GM12878 (cell line): ENCODE results near the gene NOP53. TPM values are rescaled to one million over a fixed set of nuclear protein-coding genes. Genes with fewer than 3 reads are reported as not detected.
A peak's percentile ranks its signal among the peaks of the same experiment; 100 is the strongest.

ENCODE experiments used
- BHLHE40 ChIP-seq, 2 experiments: fragments of 450-650 bp in 1 of 2; IDR thresholded peaks; 2 replicates each; pipeline ENCODE4 v1.6.1; 2011 to 2017; ENCODE audit warnings: low read depth in 2 of 2, borderline replicate concordance in 1 of 2, improper control_type of control experiment in 1 of 2, low read length in 1 of 2, mild to moderate bottlenecking in 1 of 2
- BRCA1 ChIP-seq: IDR thresholded peaks from 2 replicates; pipeline ENCODE4 v1.6.1; 2011; ENCODE audit warnings: low read depth, low read length, improper control_type of control experiment
- CREB1 ChIP-seq: IDR thresholded peaks from 2 replicates; pipeline ENCODE4 v1.6.1; 2012; ENCODE audit warnings: low read depth, mild to moderate bottlenecking, inconsistent platforms
- ETV6 ChIP-seq, 2 experiments: fragments of 450-650 bp in 1 of 2; IDR thresholded peaks in 1 of 2; conservative IDR thresholded peaks in 1 of 2; 2 replicates each; pipeline ENCODE4 v1.6.1; 2014; ENCODE audit warnings: antibody characterized with exemption in 1 of 2, borderline replicate concordance in 1 of 2, low read depth in 1 of 2, mild to moderate bottlenecking in 1 of 2, moderate library complexity in 1 of 2
- HCFC1 ChIP-seq: fragments of 150-350 bp; IDR thresholded peaks from 2 replicates; pipeline ENCODE4 v1.6.1; 2014; ENCODE audit warnings: low read length
- IKZF1 ChIP-seq: fragments of 450-650 bp; conservative IDR thresholded peaks from 2 replicates; pipeline ENCODE4 v1.6.1; 2017; ENCODE audit warnings: antibody characterized with exemption, mild to moderate bottlenecking
- IKZF2 ChIP-seq, 2 experiments: fragments of 450-650 bp; IDR thresholded peaks; 2 replicates each; pipeline ENCODE4 v1.6.1; 2017; ENCODE audit warnings: mild to moderate bottlenecking in 2 of 2, moderate library complexity in 2 of 2
- IRF4 ChIP-seq: IDR thresholded peaks from 2 replicates; pipeline ENCODE4 v1.6.1; 2011; ENCODE audit warnings: low read depth, low read length
- NFIC ChIP-seq: IDR thresholded peaks from 2 replicates; pipeline ENCODE4 v1.6.1; 2012; ENCODE audit warnings: low read depth, mild to moderate bottlenecking, inconsistent platforms, low read length, moderate library complexity
- NR2C2 ChIP-seq: IDR thresholded peaks from 2 replicates; pipeline ENCODE4 v1.6.1; 2011; ENCODE audit warnings: borderline replicate concordance, low read depth; ENCODE audit not compliant: control insufficient read depth, insufficient read length
- RAD21 ChIP-seq: IDR thresholded peaks from 2 replicates; pipeline ENCODE4 v1.6.1; 2011; ENCODE audit warnings: mild to moderate bottlenecking, low read depth, low read length, moderate library complexity; ENCODE audit not compliant: insufficient read depth
- RB1 ChIP-seq: fragments of 450-650 bp; formaldehyde crosslinking; IDR thresholded peaks from 2 replicates; pipeline ENCODE4 v1.6.1; 2017; ENCODE audit warnings: mild to moderate bottlenecking, borderline replicate concordance
- RELA ChIP-seq: fragments of 450-650 bp; IDR thresholded peaks from 2 replicates; pipeline ENCODE4 v1.8.0; 2014; ENCODE audit warnings: borderline replicate concordance; ENCODE audit not compliant: partially characterized antibody
- RFX5 ChIP-seq: IDR thresholded peaks from 2 replicates; pipeline ENCODE4 v1.6.1; 2011; ENCODE audit warnings: low read depth, low read length, improper control_type of control experiment
- SMC3 ChIP-seq: IDR thresholded peaks from 2 replicates; pipeline ENCODE4 v1.6.1; 2011; ENCODE audit warnings: low read length, improper control_type of control experiment, borderline replicate concordance
- SP1 ChIP-seq: IDR thresholded peaks from one replicate; pipeline ENCODE4 v1.6.1; 2011; ENCODE audit warnings: low read depth, low read length
- SPI1 ChIP-seq: IDR thresholded peaks from 2 replicates; pipeline ENCODE4 v1.6.1; 2011; ENCODE audit warnings: low read depth, mild to moderate bottlenecking, low read length, moderate library complexity, borderline replicate concordance; ENCODE audit not compliant: insufficient read depth
- YBX1 ChIP-seq: fragments of 450-650 bp; IDR thresholded peaks from 2 replicates; pipeline ENCODE4 v1.6.1; 2016; ENCODE audit warnings: antibody characterized with exemption
- ZNF24 ChIP-seq: fragments of 450-650 bp; IDR thresholded peaks from 2 replicates; pipeline ENCODE4 v1.6.1; 2017; ENCODE audit warnings: antibody characterized with exemption, mild to moderate bottlenecking
- ZNF274 ChIP-seq: IDR thresholded peaks from one replicate; pipeline ENCODE4 v1.8.0; 2011; ENCODE audit not compliant: insufficient read length, insufficient read depth
- polyA plus RNA-seq, 11 experiments: library from polyadenylated mRNA; depleted of rRNA in 4 of 11; unstranded in 6 of 11; stranded (reverse) in 5 of 11; fragments of >200 nt; fragmentation: Nextera tagmentation in 4 of 11; fragmentation: Illumina TruSeq in 1 of 11; extraction: Ambion mirVana in 4 of 11; extraction: Trizol in 1 of 11; gene quantifications; 1 replicate in 1 of 11; 2 replicates in 10 of 11; pipeline versions ENCODE4 v1.2.1 to v1.2.3, GENCODE V29; 2011 to 2016; ENCODE audit warnings: inconsistent platforms in 2 of 11, missing spikeins in 2 of 11, low read depth in 1 of 11
- total RNA-seq, 4 experiments: library from RNA; depleted of rRNA in 3 of 4; stranded (reverse); fragments of >200 nt in 3 of 4; fragmentation: Illumina TruSeq in 1 of 4; extraction: Trizol in 1 of 4; gene quantifications; 2 replicates each; pipeline versions ENCODE4 v1.2.1 to v1.2.3, GENCODE V29; 2013 to 2021
- TF ChIP-seq, protein P1 (sequence below): IDR thresholded peaks from 2 replicates; pipeline ENCODE4 v1.6.1; 2011; ENCODE audit warnings: borderline replicate concordance, low read depth, mild to moderate bottlenecking, moderate library complexity, mixed read lengths, low read length; ENCODE audit not compliant: insufficient read depth; ENCODE audit errors: extremely low read length
- TF ChIP-seq, protein P2 (sequence below): IDR thresholded peaks from 2 replicates; pipeline ENCODE4 v1.6.1; 2011; ENCODE audit warnings: low read depth, mild to moderate bottlenecking, low read length, moderate library complexity, borderline replicate concordance; ENCODE audit errors: extremely low read depth
- TF ChIP-seq, protein P3 (sequence below): fragments of 450-650 bp; IDR thresholded peaks from 2 replicates; pipeline ENCODE4 v1.6.1; 2017; ENCODE audit warnings: low read depth, mild to moderate bottlenecking, moderate library complexity
- TF ChIP-seq, protein P4 (sequence below): IDR thresholded peaks from 2 replicates; pipeline ENCODE4 v1.6.1; 2012; ENCODE audit warnings: low read length, inconsistent platforms

NOP53 gene
- total and polyA plus RNA-seq, 10 of the 15 experiments (the other 5 are each of a cell fraction or from before 2014, with no cell fraction given), result 6.0 to 386 (median 167) TPM

DNA sequence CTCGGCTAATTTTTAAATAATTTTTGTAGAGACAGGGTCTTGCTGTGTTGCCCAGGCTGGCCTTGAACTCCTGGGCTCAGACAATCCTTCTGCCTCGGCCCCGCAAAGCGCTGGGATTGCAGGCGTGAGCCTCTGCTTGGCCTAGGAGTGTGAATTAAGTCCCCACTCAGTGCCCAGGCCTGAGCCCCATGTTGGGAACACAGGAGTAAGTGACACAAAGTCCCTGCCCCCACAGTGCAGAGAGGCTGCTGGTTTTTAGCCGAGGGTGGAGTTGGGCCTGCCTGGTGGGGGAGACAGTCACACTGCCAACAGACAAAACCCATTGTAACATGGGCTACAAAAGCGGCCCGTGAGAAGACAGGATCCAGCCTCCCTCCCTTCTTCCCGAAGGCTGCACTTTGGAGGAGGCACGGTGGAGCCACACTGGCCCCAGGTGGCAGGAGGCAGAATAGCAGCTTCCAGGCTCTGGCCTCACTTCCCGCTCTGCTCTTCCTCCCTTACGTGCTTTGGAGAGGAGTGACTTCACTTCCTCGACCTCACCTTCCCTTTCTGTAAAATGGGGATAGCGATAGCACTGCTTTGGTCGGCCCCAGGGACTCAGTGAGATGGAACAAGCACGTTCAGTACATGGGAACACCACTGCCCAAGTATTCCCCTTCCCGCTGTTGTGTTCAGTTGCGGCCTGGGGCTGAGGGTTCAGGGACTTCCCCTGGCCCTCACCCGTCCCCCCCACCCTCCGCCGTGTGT is 47.3 kb upstream of the NOP53 start (continued):
- TF ChIP-seq, protein P1, sequence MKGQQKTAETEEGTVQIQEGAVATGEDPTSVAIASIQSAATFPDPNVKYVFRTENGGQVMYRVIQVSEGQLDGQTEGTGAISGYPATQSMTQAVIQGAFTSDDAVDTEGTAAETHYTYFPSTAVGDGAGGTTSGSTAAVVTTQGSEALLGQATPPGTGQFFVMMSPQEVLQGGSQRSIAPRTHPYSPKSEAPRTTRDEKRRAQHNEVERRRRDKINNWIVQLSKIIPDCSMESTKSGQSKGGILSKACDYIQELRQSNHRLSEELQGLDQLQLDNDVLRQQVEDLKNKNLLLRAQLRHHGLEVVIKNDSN, result no peak
- TF ChIP-seq IKZF1 (peak; percentile 61), BRCA1 (0 out of 2 replicates have a peak, but pooled peaks have one; percentile 24), SP1 (no peak), BHLHE40 (IDR thresholded peaks at IDR 0.05; ENCODE audit: borderline replicate concordance in 1 of 2, low read depth in 2 of 2, low read length in 1 of 2) (peak; percentile 22 to 34; a peak in 1 of 4 replicates), RAD21 (peak; percentile 98), IKZF2 (IDR thresholded peaks at IDR 0.05) (peak; percentile 10 to 19; a peak in 1 of 4 replicates), YBX1 (no peak), RELA (peak; percentile 36), RFX5 (peak; percentile 24; the same call in 1 of the 2 replicates), IRF4 (peak; percentile 66; the same call in 1 of the 2 replicates), SPI1 (peak; percentile 49; the same call in 1 of the 2 replicates), RB1 (0 out of 2 replicates have a peak, but pooled peaks have one; percentile 32), SMC3 (peak; percentile 90), HCFC1 (no peak), NFIC (no peak), NR2C2 (no peak), ZNF24 (no peak), ETV6 (conservative IDR thresholded peaks at IDR 0.05 in 1 of 2, IDR thresholded peaks at IDR 0.05 in 1 of 2; ENCODE audit: borderline replicate concordance in 1 of 2, low read depth in 1 of 2) (peak in 1 of 2 experiments; percentile 36; a peak in 1 of 4 replicates), ZNF274 (no peak), CREB1 (no peak)
- TF ChIP-seq, protein P2, sequence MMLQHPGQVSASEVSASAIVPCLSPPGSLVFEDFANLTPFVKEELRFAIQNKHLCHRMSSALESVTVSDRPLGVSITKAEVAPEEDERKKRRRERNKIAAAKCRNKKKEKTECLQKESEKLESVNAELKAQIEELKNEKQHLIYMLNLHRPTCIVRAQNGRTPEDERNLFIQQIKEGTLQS, result peak; percentile 24; the same call in 1 of the 2 replicates
- TF ChIP-seq, protein P3, sequence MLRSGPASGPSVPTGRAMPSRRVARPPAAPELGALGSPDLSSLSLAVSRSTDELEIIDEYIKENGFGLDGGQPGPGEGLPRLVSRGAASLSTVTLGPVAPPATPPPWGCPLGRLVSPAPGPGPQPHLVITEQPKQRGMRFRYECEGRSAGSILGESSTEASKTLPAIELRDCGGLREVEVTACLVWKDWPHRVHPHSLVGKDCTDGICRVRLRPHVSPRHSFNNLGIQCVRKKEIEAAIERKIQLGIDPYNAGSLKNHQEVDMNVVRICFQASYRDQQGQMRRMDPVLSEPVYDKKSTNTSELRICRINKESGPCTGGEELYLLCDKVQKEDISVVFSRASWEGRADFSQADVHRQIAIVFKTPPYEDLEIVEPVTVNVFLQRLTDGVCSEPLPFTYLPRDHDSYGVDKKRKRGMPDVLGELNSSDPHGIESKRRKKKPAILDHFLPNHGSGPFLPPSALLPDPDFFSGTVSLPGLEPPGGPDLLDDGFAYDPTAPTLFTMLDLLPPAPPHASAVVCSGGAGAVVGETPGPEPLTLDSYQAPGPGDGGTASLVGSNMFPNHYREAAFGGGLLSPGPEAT, result no peak
- TF ChIP-seq, protein P4, sequence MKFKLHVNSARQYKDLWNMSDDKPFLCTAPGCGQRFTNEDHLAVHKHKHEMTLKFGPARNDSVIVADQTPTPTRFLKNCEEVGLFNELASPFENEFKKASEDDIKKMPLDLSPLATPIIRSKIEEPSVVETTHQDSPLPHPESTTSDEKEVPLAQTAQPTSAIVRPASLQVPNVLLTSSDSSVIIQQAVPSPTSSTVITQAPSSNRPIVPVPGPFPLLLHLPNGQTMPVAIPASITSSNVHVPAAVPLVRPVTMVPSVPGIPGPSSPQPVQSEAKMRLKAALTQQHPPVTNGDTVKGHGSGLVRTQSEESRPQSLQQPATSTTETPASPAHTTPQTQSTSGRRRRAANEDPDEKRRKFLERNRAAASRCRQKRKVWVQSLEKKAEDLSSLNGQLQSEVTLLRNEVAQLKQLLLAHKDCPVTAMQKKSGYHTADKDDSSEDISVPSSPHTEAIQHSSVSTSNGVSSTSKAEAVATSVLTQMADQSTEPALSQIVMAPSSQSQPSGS, result no peak
